NCI-H2171 treated with DMSO at 0.1 percent for 48 hours (cell line): Measurements from ENCODE around the gene FCAR.
"Not testable (repeated sequence)": the region's sequence is repeated elsewhere in the genome, so short reads cannot be mapped to it uniquely, and the experiment has no call there.

Source experiments
- DNase-seq: peaks from one replicate; lab custom pipeline; 2025; lab: John Stamatoyannopoulos, UW

Gene FCAR

GRCh38 chr19:54873990-54874389 is at the start of gene FCAR:
Gene FCAR (plus strand): TSS chr19:54874235. CDS start chr19:54874290, 55 bp downstream.
- no peak for DNase-seq

- not testable (repeated sequence) for DNase-seq
Measured at GRCh38 chr19:54824416-54824815, 49.6 kb upstream of the FCAR start.

DNA sequence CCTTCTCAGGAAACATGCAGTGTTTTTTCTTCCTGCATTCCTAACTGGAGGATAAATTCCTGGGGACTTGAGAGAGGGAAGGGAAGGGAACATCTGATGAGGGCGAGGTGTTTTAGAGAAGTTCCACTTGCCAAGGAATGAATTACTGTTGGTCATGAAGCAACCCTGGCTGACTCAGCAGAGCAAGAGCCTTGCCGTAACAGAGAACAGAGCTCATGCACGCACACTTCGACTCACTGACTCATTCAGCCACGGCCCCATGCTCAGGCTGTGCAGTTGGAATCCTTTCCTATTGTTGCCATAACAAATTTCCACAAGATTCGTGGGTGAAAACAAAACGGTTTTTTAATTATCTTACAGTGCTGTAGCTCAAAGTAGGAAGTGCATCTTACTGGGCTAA is 48.7 kb upstream of the FCAR start:
- not testable (repeated sequence) for DNase-seq

DNA sequence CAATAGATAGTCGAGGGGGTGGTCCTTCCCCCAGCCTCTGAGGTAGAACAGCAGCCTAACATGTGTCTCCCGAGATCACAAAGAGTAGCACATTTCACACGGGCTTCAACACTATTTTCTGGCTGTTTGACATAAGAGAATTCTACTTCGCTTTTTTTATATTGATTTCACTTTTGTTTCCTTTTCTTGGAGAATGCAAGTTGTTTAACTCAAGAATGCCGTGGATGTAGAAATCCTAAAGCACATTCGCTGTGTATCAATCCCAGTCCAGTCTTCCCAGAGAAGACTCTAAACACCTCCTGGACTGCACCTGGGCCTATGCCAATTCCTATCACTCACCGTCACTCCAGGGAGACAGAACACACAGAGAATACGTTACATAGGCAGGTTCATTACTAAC is 46.0 kb upstream of the FCAR start:
- DNase-seq, result not testable (repeated sequence)

- DNase-seq, result not testable (repeated sequence)
Measured at GRCh38 chr19:54832496-54832895, 41.5 kb upstream of the FCAR start, which contains the start of gene KIR2DS4. Gene KIR2DS4 (plus strand): TSS chr19:54832676.

GRCh38 chr19:54835126-54835525 is 38.9 kb upstream of the FCAR start:
- not testable (repeated sequence) for DNase-seq

- DNase-seq, result not testable (repeated sequence)
Measured at GRCh38 chr19:54837522-54837921, 36.5 kb upstream of the FCAR start.

- not testable (repeated sequence) for DNase-seq
Measured at GRCh38 chr19:54843171-54843570, 30.9 kb upstream of the FCAR start.

- not testable (repeated sequence) for DNase-seq
Measured at GRCh38 chr19:54850061-54850640, 23.9 kb upstream of the FCAR start, which contains the start of gene KIR3DL2. Gene KIR3DL2 (plus strand): TSS chr19:54850443. CDS start chr19:54850476, 33 bp downstream.

- DNase-seq, result no peak
Measured at GRCh38 chr19:54850930-54851329, 23.1 kb upstream of the FCAR start.

GRCh38 chr19:54851353-54851752 is 22.7 kb upstream of the FCAR start:
- no peak for DNase-seq

GRCh38 chr19:54855241-54855640 is 18.8 kb upstream of the FCAR start:
- not testable (repeated sequence) for DNase-seq

GRCh38 chr19:54858476-54858875 is 15.6 kb upstream of the FCAR start:
- not testable (repeated sequence) for DNase-seq

DNA sequence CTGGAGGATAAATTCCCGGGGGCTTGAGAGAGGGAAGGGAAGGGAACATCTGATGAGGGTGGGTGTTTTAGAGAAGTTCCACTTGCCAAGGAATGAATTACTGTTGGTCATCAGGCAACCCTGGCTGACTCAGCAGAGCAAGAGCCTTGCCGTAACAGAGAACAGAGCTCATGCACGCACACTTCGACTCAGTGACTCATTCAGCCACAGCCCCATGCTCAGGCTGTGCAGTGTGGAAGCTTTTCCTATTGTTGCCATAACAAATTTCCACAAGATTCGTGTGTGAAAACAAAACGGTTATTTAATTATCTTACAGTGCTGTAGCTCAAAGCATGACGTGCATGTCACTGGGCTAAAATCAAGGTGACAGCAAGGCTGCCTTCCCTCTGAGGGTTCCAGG is 14.6 kb upstream of the FCAR start:
- DNase-seq, result not testable (repeated sequence)

GRCh38 chr19:54863459-54863858 is 10.6 kb upstream of the FCAR start:
- not testable (repeated sequence) for DNase-seq

DNA sequence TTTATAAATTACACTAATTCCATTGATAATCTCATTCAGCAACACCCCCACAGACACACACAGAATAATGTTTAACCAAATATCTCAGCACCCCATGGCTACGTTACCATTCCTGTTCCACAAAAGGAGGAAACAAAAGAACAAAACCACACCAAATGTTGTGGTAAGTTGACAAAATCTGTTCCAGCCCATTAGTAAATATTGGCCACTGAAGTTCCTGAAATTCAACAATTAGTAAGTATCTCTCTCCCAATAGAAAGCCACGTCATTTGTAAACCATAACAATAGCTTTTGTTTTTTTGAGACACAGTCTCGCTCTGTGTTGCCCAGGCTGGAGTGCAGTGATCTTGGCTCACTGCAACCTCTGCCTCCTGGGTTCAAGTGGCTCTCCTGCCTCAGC is 2.3 kb upstream of the FCAR start:
- no peak for DNase-seq

- DNase-seq, result no peak
Measured at GRCh38 chr19:54875506-54875905, 1.5 kb downstream of the FCAR start.

- DNase-seq, result no peak
Measured at GRCh38 chr19:54877471-54877870, 3.4 kb downstream of the FCAR start.

DNA sequence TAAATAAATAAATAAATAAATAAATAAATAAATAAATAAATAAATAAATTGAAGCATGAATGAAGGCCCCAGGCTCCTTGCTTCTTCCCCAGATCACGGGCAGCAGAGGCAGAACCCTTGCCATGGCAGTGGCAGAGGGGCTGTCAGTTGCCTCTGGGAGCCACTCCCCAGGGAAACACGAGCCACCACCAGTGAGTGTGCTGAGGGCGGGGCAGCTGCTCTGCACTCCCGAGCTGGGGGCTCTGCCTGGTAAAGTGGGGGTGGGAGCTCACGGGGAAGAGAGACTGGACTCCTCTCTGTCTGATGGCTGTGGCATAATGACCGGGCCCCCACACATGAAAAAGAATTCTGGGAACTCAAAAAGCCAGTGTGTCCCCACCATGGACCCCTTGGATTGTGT is 7.8 kb downstream of the FCAR start:
- no peak for DNase-seq

- no peak for DNase-seq
Measured at GRCh38 chr19:54882758-54883157, 8.7 kb downstream of the FCAR start.

DNA sequence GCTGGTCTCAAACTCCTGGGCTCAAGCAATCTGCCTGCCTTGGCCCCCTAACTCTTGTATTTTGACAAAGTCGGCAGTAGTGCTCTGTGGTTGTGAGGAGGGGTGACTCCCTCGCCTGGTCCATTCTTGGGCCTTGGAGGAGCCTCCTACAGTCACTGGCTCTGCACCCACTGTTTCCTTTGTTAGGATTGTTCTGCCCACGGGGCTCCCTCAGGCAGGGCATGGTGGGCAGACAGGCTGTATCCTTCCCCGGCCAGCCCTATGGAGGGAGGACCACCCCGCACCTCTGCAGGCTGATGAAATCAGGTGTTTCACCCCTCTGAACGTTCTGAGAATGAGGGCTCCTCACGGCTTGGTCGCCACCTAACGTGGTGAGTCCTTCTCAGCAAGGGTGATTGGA is 9.2 kb downstream of the FCAR start:
- no peak for DNase-seq

- DNase-seq, result no peak
Measured at GRCh38 chr19:54888239-54888638, 14.2 kb downstream of the FCAR start.

DNA sequence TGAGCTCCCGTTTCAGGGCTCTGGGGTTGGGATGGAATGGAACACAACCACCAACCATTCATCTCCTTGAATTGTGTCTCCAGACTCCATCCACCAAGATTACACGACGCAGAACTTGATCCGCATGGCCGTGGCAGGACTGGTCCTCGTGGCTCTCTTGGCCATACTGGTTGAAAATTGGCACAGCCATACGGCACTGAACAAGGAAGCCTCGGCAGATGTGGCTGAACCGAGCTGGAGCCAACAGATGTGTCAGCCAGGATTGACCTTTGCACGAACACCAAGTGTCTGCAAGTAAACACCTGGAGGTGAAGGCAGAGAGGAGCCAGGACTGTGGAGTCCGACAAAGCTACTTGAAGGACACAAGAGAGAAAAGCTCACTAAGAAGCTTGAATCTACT is 15.5 kb downstream of the FCAR start:
- DNase-seq, result no peak

DNA sequence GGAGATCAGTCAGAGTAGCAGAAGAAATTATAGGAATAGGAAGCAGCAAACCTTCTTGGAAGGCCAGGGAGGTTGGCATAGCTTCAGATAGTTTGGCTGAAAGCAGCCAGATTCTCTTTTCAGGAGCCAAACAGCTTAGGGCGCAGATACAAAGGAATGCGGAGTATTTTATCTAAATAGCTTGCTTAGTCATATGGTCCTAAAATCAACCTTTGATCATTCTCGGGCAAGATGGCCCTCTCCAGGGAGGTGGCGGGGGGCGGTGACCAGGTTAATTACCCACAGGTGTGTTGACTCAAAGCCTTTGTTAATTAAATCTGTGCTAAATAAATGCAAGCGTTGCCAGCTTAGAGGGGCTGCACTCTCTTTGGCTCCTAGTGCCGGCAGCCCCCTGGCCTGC is 19.4 kb downstream of the FCAR start:
- DNase-seq, result no peak
